ENCODE measurements around the gene SNU13.
"Not testable (repeated sequence)": the region's sequence is repeated elsewhere in the genome, so short reads cannot be mapped to it uniquely, and the experiment has no call there.

SNU13 gene

DNA sequence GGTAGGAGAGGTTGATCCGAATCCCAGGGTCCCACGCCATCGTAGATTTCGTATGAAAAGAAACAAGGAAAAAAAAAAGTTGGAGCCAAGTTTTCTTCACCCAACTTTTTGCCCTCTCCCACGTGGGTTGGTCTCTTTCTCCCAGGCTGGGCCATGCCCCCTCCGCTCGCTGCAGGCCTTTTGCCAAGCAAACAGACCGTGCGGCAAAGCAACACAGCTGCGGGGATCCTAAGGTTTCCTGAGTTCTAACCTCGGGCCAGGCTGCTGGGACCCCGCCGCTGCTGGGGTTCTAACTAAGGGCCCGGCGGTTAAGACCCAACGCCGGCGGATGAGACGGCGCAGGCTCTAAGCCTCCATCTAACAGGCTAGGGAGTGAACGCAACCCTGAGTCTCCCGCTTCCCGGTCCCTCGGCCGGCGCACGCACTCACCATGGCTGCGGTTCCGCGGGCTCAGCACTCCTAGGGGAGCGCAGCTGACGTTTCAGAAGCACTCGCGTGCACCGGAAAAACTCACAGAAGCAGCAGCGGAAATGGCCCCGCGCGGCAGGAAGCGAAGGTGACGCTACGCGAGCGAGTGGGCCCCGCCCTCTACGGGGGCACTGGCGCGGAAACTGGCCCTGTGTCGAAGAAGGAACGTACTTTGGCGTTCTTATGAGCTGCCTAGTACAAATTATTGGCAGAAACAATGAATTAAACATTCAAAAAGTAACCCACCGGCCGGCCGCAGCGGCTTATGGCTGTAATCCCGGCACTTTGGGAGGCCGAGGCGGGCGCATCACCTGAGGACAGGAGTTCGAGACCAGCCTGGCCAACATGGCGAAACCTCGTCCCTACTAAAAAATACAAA is at the start of gene SNU13:
TSS of gene SNU13 (minus strand) at position 503 of the 847 bp plus-strand sequence. CDS start at position 432, 71 bp downstream.
- peak; percentile 87 to 93 (median 87) for DNase-seq (ENCODE audit: low read depth in 3 of 3)

DNA sequence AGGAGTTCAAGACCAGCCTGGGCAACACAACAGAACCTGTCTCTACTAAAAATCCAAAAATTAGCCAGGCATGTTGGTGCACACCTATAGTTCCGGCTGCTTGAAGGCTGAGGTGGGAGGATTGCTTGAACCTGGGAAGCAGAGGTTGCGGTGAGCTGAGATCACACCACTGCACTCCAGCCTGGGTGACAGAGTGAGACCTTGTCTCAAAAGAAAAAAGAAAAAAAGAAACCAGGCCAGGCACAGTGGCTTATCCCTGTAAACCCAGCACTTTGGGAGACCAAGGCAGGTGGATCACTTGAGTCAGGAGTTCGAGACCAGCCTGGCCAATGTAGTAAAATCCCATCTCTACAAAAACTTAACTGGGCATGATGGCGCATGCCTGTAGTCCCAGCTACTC is 44.6 kb upstream of the SNU13 start:
- not testable (repeated sequence) for DNase-seq (ENCODE audit: low read depth in 3 of 3)

DNA sequence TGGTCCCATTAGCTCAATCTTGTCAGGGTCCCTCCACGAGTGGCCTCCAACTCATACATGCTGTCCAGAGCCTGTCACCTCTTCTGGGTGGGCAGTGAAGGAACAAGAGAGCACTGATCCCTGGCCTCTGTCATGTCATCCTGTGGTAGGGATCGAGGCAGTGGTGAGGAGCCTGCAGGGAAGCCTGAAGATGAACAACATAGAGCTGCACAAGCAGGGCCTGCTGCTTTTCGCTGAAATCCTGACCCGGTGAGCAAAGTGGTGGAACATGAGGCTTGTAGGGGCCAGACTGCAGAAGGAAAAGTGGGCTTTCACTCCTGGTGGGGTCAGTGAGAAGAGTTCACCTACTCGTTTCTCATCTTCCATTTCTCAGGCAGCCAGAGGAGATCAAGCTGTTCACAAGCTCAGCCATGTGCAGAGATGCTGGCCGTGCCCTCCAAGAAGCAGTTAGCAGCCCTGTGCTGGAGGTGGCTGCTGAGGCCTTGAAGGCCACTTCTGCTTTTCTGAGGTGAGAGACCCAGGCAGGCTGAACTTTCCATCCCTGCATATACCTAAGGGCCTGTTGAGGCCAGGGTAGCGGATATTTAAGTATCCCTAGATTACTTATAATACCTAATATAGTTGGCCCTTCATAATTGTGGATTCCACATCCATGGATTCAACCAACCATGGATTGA is 43.6 kb upstream of the SNU13 start:
- no peak for DNase-seq (ENCODE audit: low read depth in 3 of 3)

DNA sequence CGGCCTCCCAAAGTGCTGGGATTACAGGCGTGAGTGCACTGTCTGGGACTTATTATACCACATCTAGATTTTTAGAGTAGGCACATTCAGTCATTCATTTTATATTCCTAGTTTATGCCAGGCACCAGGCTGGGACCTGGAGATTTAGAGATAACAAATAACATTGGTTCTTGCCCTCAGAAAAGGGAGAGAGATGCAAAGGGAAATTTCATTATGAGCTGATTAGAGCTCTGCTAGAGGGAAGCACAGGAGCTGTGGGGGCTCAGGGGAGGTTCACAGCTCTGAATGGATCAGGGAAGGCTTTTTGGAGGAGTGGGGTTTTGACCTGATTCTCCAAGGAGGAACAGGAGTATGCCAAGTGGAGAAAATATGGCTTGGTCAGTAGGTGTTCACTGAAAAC is 42.9 kb upstream of the SNU13 start:
- DNase-seq (ENCODE audit: low read depth in 3 of 3) = no peak

DNA sequence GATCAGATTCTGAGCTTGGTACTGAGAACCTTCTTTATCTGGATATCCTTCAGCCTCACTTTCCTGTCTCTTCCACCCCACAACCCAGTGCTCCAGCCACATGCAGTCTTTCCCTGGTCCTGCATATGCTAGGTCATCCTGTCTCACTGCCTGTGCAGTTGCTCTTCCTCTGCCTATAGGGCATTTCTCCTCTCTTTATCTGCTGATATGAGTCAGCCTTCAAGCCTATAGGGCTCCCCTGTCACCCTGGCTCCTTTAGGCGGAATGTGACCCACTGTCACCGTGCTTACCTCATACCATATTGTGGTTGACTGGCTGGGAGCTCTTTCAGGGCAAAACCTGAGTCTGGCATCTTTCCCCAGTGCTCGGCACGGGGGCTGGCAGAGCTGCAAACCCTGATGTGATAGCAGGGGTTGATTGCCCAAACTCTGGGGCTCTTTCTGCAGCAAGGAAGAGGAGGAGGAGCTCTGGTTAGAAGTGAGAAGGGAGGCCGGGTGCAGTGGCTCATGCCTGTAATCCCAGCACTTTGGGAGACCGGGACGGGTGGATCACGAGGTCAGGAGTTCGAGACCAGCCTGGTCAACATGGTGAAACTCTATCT is 36.9 kb upstream of the SNU13 start:
- DNase-seq (ENCODE audit: low read depth in 3 of 3) = no peak

DNA sequence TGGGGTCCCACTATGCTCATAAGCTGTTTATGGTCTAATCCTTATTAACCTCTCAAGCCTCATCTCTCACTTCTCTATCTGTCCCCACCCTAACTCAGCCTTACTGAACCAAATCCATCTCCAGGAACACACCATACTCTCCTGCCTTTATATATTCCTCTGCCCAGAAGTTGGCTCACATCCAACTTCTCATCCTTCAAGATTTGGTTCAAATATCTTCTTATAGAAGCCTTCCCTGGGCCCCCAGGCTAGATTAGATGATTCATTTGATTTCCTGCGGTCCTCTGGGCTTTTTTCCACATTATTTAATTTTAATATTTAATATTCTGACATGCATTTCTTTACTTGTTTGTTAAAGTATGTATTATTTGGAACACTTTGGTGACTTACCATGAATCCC is 33.8 kb upstream of the SNU13 start:
- DNase-seq (ENCODE audit: low read depth in 3 of 3) = no peak

DNA sequence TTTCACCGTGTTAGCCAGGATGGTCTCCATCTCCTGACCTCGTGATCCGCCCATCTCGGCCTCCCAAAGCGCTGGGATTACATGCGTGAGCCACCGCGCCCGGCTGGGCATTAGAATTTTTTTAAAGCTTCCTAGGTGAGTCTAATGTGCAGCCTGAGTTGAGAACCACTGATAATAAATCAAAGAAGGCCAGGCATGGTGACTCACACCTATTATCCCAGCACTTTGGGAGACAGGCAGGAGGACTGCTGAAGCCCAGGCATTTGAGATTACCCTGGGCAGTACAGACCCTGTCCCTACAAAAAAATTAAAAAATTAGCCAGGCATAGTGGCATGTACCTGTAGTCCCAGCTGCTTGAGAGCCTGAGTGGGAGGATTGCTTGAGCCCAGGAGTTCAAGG is 24.3 kb upstream of the SNU13 start:
- DNase-seq (ENCODE audit: low read depth in 3 of 3) = no peak

DNA sequence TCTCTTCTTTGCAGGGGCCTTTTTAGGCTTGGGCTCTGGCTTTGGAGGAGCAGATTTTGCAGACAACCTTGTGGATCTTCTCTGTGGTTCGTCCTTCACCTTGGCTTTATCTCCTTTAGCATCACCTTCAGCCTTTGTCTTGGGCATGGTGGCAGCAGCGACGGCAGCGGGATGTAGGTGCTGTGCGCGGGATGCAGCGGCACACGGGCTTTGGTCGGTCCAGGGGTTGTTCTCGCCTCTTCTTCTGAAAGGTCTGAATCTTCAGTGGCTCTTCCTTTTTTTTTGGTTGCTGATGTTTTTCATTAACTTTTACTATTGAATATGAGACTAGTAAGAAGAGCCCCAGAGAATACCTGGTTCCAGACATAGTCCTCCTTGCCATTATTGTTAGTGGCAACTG is 20.7 kb upstream of the SNU13 start:
- no peak for DNase-seq (ENCODE audit: low read depth in 3 of 3)

DNA sequence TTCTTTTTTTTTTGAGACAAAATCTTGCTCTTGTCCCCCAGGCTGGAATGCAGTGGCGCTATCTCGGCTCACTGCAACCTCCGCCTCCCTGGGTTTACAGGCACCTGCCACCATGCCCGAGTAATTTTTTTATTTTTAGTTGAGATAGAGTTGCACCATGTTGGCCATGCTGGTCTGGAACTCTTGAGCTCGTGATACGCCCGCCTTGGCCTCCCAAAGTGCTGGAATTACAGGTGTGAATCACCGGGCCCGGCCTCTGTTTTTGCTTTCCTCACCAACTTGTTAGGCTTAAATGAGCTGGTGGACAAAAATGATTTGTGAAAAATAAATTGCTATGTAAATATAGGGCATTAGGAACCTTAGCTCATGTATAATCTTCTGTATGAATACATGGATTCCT is 14.1 kb upstream of the SNU13 start:
- no peak for DNase-seq (ENCODE audit: low read depth in 3 of 3)

DNA sequence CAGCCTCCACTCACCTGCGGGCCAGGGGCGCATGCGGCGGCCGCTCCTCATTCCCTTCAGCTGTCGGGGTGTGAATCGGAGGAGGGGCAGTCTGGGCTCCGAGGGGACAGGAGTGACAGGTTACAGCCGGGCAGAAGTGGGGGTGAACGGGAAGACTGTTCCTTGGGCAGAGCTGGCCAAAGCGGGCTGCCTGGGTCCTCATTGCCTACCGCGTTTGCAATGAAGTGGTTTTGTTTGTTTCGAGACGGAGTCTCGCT is 11.4 kb upstream of the SNU13 start:
- DNase-seq (ENCODE audit: low read depth in 3 of 3) = no peak

DNA sequence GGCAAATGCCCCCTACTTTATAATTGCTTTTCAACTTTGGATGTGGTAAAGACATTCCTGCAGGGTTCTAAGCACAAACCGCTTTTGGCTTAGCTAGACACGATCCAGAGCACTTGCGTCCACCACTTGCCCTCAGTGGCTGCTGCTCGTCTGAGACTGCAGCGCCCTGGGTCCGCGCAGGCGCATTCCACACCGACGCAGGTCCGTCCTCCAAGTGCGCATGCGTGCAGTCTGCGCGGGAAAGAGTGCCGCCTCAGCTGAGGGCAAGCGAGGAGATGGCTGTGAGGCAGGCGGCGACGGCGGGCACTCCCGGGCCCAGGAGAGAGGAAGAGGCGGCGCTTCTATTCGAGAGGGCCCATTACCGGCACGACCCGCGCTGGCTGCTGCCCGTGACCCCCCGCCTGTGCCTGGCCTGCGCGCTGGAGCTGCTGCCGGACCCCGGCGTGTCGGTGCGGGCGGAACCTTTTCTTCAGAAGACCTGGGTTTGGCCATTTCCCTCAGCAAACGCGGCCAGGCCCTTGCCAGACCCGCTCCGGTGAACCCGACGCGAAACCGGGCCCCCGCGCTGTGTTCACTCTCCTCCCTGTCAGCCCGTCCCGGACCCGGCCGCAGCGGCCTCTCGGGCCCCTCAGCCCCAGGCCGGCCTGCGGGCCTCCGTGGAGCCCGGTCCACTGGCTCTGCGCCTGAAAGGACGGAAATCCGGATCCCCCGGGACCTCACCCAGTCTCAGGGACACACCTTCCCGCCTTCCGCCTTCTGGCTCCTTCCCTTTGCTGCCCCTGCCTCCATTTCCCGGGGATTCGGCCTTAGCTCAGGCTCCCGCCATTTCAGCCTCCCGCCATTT is 10.8 kb upstream of the SNU13 start, which contains the start of gene MEI1:
TSS of gene MEI1 (plus strand) at position 240 of the 844 bp plus-strand sequence. CDS start at position 276, 36 bp downstream.
- DNase-seq (ENCODE audit: low read depth in 3 of 3) = peak; percentile 82 to 93 (median 90)

DNA sequence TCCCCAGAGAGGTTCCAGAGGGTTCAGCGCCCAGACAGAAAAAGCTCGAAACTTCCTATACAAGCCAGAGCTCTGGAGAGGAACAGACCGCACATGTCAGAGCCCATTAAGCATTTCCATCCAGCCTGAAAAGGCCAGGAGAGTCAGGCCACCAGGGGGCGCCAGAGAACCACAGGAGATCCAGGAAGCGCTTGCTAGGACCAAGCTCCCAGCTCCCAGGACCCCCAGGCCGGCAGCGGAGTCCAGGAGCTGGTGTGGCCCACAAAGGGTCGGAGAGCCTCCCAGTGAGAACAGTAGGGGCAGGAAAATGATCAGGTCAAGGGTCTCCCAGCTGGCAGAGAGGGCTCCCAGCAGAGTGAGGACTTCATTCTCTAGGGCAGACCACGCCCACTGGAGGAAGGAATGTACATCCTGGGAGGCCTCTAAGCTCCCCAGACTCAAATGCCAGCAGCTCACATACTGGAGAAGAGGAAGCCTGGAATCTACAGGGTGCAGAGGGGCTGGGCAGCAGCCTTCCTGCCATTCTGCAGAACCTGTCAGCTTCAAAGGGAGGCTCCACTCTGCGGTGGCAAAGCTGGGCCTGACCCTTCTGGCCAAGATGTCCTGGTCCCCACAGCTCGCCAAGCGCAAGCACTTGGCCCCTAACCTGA is 8.6 kb upstream of the SNU13 start:
- DNase-seq (ENCODE audit: low read depth in 3 of 3) = peak; percentile 90 to 94 (median 92)

DNA sequence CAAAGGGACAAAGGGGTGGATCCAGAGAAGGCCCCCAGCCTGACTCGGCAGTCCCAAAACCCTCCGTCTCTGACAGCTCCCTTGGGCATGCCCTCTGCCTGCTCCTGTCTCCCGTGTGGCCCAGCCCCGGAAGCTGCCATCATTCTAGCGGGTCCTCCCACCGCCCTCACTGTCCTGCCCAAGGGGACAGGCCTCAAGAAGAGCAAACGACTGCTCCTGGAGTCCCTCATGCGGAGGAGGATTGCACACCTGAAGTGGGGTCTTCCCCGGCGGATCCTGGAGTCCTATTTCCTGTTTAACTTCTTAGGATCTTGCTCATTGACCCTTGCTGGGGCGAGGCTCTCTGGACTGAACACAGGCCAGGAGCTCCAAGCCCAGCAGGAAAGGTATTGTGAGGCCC is 8.0 kb upstream of the SNU13 start:
- no peak for DNase-seq (ENCODE audit: low read depth in 3 of 3)

DNA sequence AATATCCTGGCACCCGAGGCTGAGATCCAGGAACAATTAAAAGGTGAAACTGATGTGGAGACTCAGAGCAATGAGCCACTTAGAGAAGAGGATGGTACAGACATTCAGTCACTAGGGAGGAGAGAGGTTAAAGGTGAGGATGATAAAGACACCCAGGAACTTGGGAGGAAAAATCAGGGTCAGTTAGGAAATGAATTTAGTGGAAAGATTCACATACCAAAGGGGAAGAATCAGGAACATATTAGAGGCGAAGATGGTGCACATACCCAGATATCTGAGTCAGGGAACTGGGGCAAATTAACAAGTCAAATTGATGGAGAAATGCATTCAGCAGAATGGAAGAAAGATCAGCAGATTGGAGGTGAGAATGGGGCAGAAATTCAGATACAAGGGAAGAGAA is 6.5 kb upstream of the SNU13 start:
- no peak for DNase-seq (ENCODE audit: low read depth in 3 of 3)

DNA sequence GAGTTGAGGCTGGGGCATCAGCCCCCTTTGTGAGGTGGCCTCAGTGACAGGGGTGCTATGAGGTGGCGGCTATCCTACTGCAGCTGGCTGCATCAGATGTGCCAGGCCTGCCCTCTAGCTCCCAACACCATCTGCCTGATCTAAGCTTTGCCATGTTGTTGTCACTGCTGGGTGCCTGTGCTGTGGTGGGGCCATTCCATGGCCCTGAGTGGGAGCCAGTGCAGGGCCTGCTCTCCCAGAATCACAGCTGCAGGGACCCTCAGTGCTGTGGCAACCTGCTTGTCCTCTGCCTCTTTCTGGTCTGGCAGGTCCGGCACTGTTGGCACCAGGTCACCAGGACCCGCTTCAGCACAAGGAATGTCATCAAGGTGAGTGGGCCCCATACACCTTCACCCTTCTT is 1.8 kb upstream of the SNU13 start:
- DNase-seq (ENCODE audit: low read depth in 3 of 3) = no peak

DNA sequence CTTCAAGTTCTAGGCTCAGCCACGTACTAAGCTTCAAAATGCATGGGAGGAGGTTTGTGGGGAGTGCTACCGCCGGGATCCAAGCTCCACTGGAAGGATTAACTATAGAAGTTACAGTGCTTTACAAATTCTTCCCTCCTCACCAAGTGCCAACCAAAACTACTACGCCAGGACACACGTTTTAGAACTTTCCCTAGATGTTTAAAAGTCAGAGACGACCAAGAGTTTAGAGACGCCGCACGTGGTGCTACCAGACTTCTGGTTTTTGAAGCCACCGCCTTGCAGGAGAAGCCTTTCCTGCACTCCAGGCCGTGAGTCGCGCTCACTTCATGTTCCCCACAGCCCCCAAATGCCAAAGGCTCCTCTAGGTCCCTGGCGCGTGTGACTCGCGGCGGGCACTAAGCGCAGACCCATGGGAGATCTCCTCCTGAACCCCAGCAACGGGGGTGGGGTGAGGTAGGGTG is 734 bp downstream of the SNU13 start:
- no peak for DNase-seq (ENCODE audit: low read depth in 3 of 3)

DNA sequence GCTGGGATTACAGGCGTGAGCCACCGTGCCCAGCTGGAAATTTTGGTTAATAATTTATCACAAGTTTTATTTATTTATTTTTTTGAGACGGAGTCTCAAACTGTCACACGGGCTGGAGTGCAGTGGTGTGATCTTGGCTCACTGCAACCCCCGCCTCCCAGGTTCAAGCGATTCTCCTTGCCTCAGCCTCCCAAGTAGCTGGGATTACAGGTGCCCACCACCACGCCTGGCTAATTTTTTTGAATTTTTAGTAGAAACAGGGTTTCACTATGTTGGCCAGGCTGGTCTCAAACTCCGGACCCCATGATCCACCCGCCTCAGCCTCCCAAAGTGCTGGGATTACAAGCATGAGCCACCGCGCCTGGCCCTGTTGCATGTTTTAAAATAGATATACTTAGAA is 1.8 kb downstream of the SNU13 start:
- not testable (repeated sequence) for DNase-seq (ENCODE audit: low read depth in 3 of 3)

DNA sequence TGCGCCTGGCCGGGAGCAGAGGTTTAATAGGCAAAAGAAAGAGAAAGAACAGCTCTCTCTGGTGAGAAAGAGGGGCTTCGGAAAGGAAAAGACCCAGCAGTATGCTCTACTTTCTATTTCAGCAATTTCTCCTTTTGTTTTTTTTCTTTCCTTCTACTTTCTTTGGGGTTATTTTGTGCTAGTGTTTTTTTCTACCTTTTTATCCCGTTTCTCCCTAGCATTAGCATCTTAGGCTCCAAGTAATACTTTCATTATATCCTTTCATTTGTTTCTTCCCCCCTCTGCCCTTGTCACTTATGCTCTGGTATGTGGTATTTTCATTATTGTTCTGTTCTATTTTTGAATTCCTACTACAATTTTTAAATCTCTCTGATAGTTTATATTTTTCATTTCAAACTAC is 4.5 kb downstream of the SNU13 start:
- DNase-seq (ENCODE audit: low read depth in 3 of 3) = no peak

DNA sequence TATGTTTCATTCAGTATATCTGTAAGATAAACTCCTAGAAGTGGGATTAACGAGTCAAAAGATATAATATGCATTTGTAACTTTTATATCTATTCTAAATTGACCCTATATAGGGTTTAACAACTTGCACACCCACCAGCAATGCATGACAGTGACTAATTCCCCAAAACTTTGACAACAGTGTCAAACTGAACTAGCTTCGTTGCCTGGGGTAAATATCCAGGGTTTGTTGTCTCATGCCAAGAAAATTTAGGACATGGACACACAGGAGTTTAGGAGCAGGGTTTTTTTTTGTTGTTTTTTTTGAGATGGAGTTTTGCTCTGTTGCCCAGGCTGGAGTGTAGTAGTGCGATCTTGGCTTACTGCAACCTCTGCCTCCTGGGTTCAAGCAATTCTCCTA is 5.1 kb downstream of the SNU13 start:
- DNase-seq (ENCODE audit: low read depth in 3 of 3) = no peak

DNA sequence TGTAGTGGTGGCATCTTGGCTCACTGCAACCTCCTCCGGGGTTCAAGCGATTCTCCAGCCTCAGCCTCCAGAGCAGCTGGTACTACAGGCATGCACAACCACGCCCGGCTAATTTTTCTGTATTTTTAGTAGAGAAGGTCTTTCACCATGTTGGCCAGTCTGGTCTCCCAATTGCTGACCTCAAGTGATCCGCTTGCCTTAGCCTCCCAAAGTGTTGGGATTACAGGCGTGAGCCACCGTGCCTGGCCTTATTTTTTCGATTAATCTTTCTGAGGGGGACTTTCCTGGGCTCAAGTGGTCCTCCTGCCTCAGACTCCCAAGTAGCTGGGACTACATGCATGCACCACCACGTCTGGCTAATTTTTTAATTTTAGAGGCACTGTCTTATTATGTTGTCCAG is 5.6 kb downstream of the SNU13 start:
- DNase-seq (ENCODE audit: low read depth in 3 of 3) = no peak

DNA sequence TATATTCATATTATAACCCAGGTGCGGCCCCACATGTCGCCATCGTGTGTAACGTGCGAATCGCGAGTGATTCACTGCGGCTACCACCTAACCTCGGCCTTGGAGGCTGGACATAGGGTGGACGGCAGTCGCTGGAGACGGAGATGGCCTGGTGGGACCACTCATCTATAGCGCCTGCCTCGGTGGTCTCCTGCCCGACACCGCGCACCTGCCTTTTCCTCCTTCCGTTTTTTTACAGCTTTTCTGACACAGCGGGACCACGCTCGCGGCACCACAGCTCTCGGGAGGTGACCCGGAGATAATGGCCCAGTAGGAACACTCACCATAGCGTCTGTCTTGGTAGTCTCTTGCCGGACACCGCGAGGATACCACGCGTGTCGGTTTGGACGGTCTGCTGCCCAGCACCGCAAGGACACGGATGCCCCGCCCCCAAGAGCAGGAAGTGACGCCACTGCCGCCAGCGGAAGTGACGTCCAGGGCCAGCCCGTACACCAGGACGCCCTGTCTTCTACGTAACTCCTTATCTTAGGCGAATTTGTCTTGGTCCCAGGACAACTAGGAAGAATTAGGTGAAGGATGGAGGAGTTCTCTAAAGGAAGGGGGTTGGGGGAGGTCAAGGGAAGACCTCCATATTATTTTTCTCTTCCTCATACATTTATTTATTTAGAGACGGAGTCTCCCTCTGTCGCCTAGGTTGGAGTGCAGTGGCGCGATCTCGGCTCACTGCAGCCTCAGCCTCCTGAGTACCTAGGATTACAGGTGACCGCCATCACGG is 6.4 kb downstream of the SNU13 start:
- DNase-seq (ENCODE audit: low read depth in 3 of 3) = peak; percentile 70 to 83 (median 70)

Data from stimulated activated CD4-positive, alpha-beta T cell treated with anti-CD3 and anti-CD28 coated beads, TNF-alpha, amount 100 ng/mL, for 24 hours (primary cell).